Hepatocyte (in vitro differentiated cells): ENCODE data around the gene TMEM8B.

Source experiments
- CTCF ChIP-seq: fragments of 200-600 bp; sonication (generic); IDR thresholded peaks from 2 replicates; pipeline ENCODE4 v1.5.1; 2016; ENCODE audit warnings: antibody characterized with exemption, mild to moderate bottlenecking; ENCODE audit not compliant: poor library complexity
- EZH2 ChIP-seq: fragments of 200-600 bp; sonication (generic); IDR thresholded peaks from 2 replicates; pipeline ENCODE4 v1.6.1; 2016; ENCODE audit warnings: antibody characterized with exemption, mild to moderate bottlenecking, borderline replicate concordance
- EZH2phosphoT487 ChIP-seq: fragments of 200-600 bp; sonication (generic); IDR thresholded peaks from one replicate; pipeline ENCODE4 v1.6.1; 2018; ENCODE audit warnings: antibody characterized with exemption, mild to moderate bottlenecking, low read depth, moderate library complexity; ENCODE audit not compliant: unreplicated experiment, severe bottlenecking

GRCh38 chr9:35856206-35856605 lies 27.2 kb downstream of the TMEM8B start:
- TF ChIP-seq CTCF = no peak
- no peak for TF ChIP-seq EZH2phosphoT487
- TF ChIP-seq EZH2 = no peak
